Stimulated activated CD4-positive, alpha-beta T cell treated with anti-CD3 and anti-CD28 coated beads, Interleukin-1b, Interleukin-23, amount 100 ng/mL, for 4 hours (primary cell): ENCODE data around the gene MCC.
"Not testable (repeated sequence)": the region's sequence is repeated elsewhere in the genome, so short reads cannot be mapped to it uniquely, and the experiment has no call there.

Source experiments
- DNase-seq, 2 donors: peaks; one replicate each; pipeline ENCODE4 v3.0.0-alpha.2; 2020; ENCODE audit warnings: low read depth in 2 of 2

The MCC gene

GRCh38 chr5:113490317-113490716 lies 2.1 kb upstream of the MCC start:
- DNase-seq, result no peak

GRCh38 chr5:113489299-113489698 lies 1.0 kb upstream of the MCC start:
- DNase-seq, result no peak

- DNase-seq, result no peak
Measured at GRCh38 chr5:113488645-113489184, 462 bp upstream of the MCC start.

GRCh38 chr5:113487416-113487780 lies 855 bp downstream of the MCC start:
- no peak for DNase-seq

GRCh38 chr5:113480243-113480642 lies 8.0 kb downstream of the MCC start:
- no peak for DNase-seq

GRCh38 chr5:113478691-113479090 lies 9.6 kb downstream of the MCC start:
- DNase-seq, result no peak

GRCh38 chr5:113474100-113474728 lies 14.0 kb downstream of the MCC start:
- DNase-seq, result no peak

- no peak for DNase-seq
Measured at GRCh38 chr5:113463032-113463431, 25.2 kb downstream of the MCC start.

GRCh38 chr5:113457106-113457505 lies 31.1 kb downstream of the MCC start:
- DNase-seq, result not testable (repeated sequence)

- no peak for DNase-seq
Measured at GRCh38 chr5:113452941-113453340, 35.3 kb downstream of the MCC start.

GRCh38 chr5:113451797-113452196 lies 36.5 kb downstream of the MCC start:
- no peak for DNase-seq

- DNase-seq, result no peak
Measured at GRCh38 chr5:113450929-113451328, 37.3 kb downstream of the MCC start.

- DNase-seq, result no peak
Measured at GRCh38 chr5:113450462-113450861, 37.8 kb downstream of the MCC start.

GRCh38 chr5:113448252-113448651 lies 40.0 kb downstream of the MCC start:
- DNase-seq, result no peak

GRCh38 chr5:113447498-113448050 lies 40.7 kb downstream of the MCC start:
- DNase-seq, result no peak

GRCh38 chr5:113446358-113446927 lies 41.8 kb downstream of the MCC start:
- DNase-seq, result no peak

- no peak for DNase-seq
Measured at GRCh38 chr5:113437111-113437510, 51.1 kb downstream of the MCC start.

GRCh38 chr5:113435575-113435974 lies 52.7 kb downstream of the MCC start:
- no peak for DNase-seq

- no peak for DNase-seq
Measured at GRCh38 chr5:113434889-113435288, 53.4 kb downstream of the MCC start, which contains the start of gene TSSK1B. TSSK1B (minus strand) TSS chr5:113434989; CDS start chr5:113434839, 150 bp downstream.

- no peak for DNase-seq
Measured at GRCh38 chr5:113433862-113434612, 54.2 kb downstream of the MCC start.

- DNase-seq, result no peak
Measured at GRCh38 chr5:113433071-113433470, 55.2 kb downstream of the MCC start.

- no peak for DNase-seq
Measured at GRCh38 chr5:113427871-113428574, 60.2 kb downstream of the MCC start.
